ENCODE results near the gene CEACAM20.

The CEACAM20 gene

DNA sequence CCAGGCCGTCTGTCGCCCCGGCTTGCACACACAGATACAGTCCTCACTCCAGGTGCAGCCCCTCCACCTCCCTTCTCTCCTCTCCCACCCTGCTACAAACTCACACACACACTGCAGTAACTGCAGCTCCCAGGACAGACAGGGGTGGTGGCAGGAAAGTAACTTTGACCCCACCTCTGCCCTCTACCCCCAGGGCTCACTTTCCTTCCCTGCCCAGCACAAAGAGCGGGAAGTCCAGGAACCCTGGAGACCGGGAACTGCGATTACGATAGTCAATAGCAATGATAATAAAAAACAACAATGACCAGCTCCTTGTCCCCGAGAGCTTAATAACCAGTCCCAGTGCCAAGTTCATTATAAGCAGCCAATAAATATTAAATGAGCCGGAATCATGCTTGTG lies at the start of gene CEACAM20:
Gene CEACAM20 (minus strand): TSS at position 140 of the 400 bp plus-strand sequence. CDS start 166 bp downstream, outside the sequence.
- no peak within 1 kb of the TSS for H3K27ac ChIP-seq (ENCODE audit: low read depth, low read length)

DNA sequence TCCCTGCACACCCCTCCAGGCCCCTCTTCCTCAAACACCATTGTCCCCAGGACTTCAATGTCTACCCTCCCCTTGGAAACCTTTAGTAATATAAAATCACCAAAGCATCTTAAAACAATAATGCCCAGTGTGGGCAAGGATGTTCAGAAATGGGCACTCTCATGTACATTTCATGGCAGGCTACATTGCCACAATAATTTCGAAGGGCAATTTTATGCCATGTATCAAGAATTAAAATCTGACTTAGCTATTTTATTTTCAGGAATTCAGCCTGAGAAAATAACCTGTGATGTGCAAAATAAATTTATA lies 48.0 kb upstream of the CEACAM20 start:
- Histone ChIP-seq H3K27me3 (ENCODE audit: control insufficient read depth, insufficient read depth, low read length) (no peaks in the 10 kb centered on the region), H3K9me3 (ENCODE audit: control insufficient read depth, insufficient read depth, low read depth, low read length) (peaks cover 5% of the 10 kb centered on the region), H3K9ac (ENCODE audit: low read length) (no peak overlapping the region), H3K4me1 (ENCODE audit: control insufficient read depth, insufficient read depth, low read length) (peaks cover 15% of the 10 kb centered on the region), H3K4me3 (ENCODE audit: low read depth, low read length) (no peak overlapping the region), H3K27ac (ENCODE audit: low read depth, low read length) (no peak overlapping the region), H3K36me3 (ENCODE audit: control insufficient read depth, insufficient read depth, low read length) (no peaks in the 10 kb centered on the region)

More for the DNA sequence above, at the start of gene CEACAM20:
- Histone ChIP-seq H3K4me1 (ENCODE audit: control insufficient read depth, insufficient read depth, low read length) (no peaks in the 10 kb centered on the region), H3K9me3 (ENCODE audit: control insufficient read depth, insufficient read depth, low read depth, low read length) (no peaks in the 10 kb centered on the region), H3K27me3 (ENCODE audit: control insufficient read depth, insufficient read depth, low read length) (peaks cover 17% of the 10 kb centered on the region; the same call in 1 of the 2 replicates), H3K9ac (ENCODE audit: low read length) (no peak within 1 kb of the TSS), H3K36me3 (ENCODE audit: control insufficient read depth, insufficient read depth, low read length) (no peaks in the 10 kb centered on the region), H3K4me3 (ENCODE audit: low read depth, low read length) (no peak within 1 kb of the TSS)

- no peaks in the 10 kb centered on the region for H3K36me3 ChIP-seq (ENCODE audit: control insufficient read depth, insufficient read depth, low read length)
- peaks cover 14% of the 10 kb centered on the region; the same call in 1 of the 2 replicates for H3K4me1 ChIP-seq (ENCODE audit: control insufficient read depth, insufficient read depth, low read length)
- H3K9me3 ChIP-seq (ENCODE audit: control insufficient read depth, insufficient read depth, low read depth, low read length) = peaks cover 5% of the 10 kb centered on the region
- no peak overlapping the region for H3K9ac ChIP-seq (ENCODE audit: low read length)
- no peaks in the 10 kb centered on the region for H3K27me3 ChIP-seq (ENCODE audit: control insufficient read depth, insufficient read depth, low read length)
- no peak overlapping the region for H3K4me3 ChIP-seq (ENCODE audit: low read depth, low read length)
- no peak overlapping the region for H3K27ac ChIP-seq (ENCODE audit: low read depth, low read length)
These were observed 47.5 kb upstream of the CEACAM20 start for GRCh38 chr19:44576843-44577565.

- Histone ChIP-seq H3K4me3 (ENCODE audit: low read depth, low read length) (no peak overlapping the region), H3K27me3 (ENCODE audit: control insufficient read depth, insufficient read depth, low read length) (no peaks in the 10 kb centered on the region), H3K36me3 (ENCODE audit: control insufficient read depth, insufficient read depth, low read length) (no peaks in the 10 kb centered on the region), H3K9ac (ENCODE audit: low read length) (peak overlapping the region; percentile 73), H3K27ac (ENCODE audit: low read depth, low read length) (peak overlapping the region; percentile 63; the same call in 1 of the 2 replicates), H3K4me1 (ENCODE audit: control insufficient read depth, insufficient read depth, low read length) (peaks cover 23% of the 10 kb centered on the region; the same call in 1 of the 2 replicates), H3K9me3 (ENCODE audit: control insufficient read depth, insufficient read depth, low read depth, low read length) (peaks cover 5% of the 10 kb centered on the region)
These were observed 45.7 kb upstream of the CEACAM20 start for GRCh38 chr19:44575116-44575700.

DNA sequence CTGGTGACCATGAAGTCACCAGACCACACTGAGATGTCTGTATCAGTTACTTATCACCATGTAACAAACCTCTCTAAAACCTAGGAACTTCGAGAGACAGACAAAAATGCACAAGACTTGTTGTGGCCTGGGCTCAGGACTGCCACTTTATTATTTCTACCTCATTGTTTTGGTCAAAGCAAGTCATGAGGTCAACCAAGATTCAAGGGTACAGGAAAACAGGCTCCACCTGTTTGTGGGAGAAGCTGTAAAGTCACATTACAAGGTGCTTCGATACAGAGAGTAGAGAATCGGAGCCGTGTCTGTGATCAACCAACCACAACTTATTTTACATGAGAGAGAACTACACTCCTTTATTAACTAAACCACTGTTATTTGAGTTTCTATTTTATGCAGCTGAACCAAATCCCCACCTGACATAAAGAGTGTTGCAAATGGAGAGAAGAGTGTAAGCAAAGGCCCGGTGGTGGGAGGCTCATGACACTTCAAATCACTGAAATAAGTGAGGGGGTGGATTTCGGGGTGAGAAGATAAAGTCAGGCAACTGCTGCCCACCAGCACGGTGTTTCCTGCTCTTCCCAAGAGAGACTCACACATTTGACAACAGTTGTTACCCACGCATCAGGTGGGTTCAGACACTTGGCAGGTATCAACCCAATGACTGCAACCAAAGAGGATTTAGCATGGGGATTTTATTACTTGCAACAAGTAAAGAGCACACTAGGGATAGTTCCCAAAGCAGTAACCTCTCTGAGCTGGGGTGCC lies 44.9 kb upstream of the CEACAM20 start:
- H3K4me3 ChIP-seq (ENCODE audit: low read depth, low read length) = no peak overlapping the region

DNA sequence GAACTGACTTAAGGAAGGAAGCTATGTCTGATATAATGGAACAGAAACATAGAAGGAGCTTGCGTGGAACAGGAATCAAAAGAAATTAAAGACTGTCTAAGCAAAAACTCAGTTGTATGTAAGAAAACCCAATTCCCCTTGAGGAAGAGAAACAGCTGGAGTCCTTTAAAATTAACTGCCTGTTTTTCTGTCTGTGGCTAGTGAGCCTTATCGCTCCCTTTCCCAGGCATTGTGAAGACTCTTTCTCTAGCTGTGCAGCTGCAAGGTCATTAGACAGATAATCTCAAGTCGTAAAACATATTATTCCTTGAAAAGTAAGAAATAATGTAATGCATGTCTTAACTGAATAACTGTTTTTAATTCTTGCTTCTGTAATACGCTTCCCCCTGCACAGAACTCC lies 44.2 kb upstream of the CEACAM20 start:
- H3K36me3 ChIP-seq (ENCODE audit: control insufficient read depth, insufficient read depth, low read length) = no peaks in the 10 kb centered on the region
- H3K4me3 ChIP-seq (ENCODE audit: low read depth, low read length) = no peak overlapping the region
- H3K9me3 ChIP-seq (ENCODE audit: control insufficient read depth, insufficient read depth, low read depth, low read length) = no peaks in the 10 kb centered on the region
- H3K9ac ChIP-seq (ENCODE audit: low read length) = no peak overlapping the region
- no peak overlapping the region; the same call in 1 of the 2 replicates for H3K27ac ChIP-seq (ENCODE audit: low read depth, low read length)
- peaks cover 23% of the 10 kb centered on the region; the same call in 1 of the 2 replicates for H3K4me1 ChIP-seq (ENCODE audit: control insufficient read depth, insufficient read depth, low read length)
- no peaks in the 10 kb centered on the region for H3K27me3 ChIP-seq (ENCODE audit: control insufficient read depth, insufficient read depth, low read length)

More for the DNA sequence above, 44.9 kb upstream of the CEACAM20 start:
- Histone ChIP-seq H3K9ac (ENCODE audit: low read length) (peak overlapping the region; percentile 59), H3K36me3 (ENCODE audit: control insufficient read depth, insufficient read depth, low read length) (no peaks in the 10 kb centered on the region), H3K4me1 (ENCODE audit: control insufficient read depth, insufficient read depth, low read length) (peaks cover 23% of the 10 kb centered on the region; the same call in 1 of the 2 replicates), H3K27ac (ENCODE audit: low read depth, low read length) (peak overlapping the region; percentile 59; the same call in 1 of the 2 replicates), H3K9me3 (ENCODE audit: control insufficient read depth, insufficient read depth, low read depth, low read length) (no peaks in the 10 kb centered on the region), H3K27me3 (ENCODE audit: control insufficient read depth, insufficient read depth, low read length) (no peaks in the 10 kb centered on the region)

- H3K4me3 ChIP-seq (ENCODE audit: low read depth, low read length) = no peak overlapping the region
- no peak overlapping the region for H3K9ac ChIP-seq (ENCODE audit: low read length)
- H3K27me3 ChIP-seq (ENCODE audit: control insufficient read depth, insufficient read depth, low read length) = no peaks in the 10 kb centered on the region
- H3K36me3 ChIP-seq (ENCODE audit: control insufficient read depth, insufficient read depth, low read length) = no peaks in the 10 kb centered on the region
- peaks cover 23% of the 10 kb centered on the region; the same call in 1 of the 2 replicates for H3K4me1 ChIP-seq (ENCODE audit: control insufficient read depth, insufficient read depth, low read length)
- no peaks in the 10 kb centered on the region for H3K9me3 ChIP-seq (ENCODE audit: control insufficient read depth, insufficient read depth, low read depth, low read length)
- H3K27ac ChIP-seq (ENCODE audit: low read depth, low read length) = no peak overlapping the region; the same call in 1 of the 2 replicates
These were observed 43.7 kb upstream of the CEACAM20 start for GRCh38 chr19:44573183-44573582.

GRCh38 chr19:44572581-44572900 lies 43.1 kb upstream of the CEACAM20 start:
- no peak overlapping the region for H3K4me3 ChIP-seq (ENCODE audit: low read depth, low read length)
- peaks cover 23% of the 10 kb centered on the region; the same call in 1 of the 2 replicates for H3K4me1 ChIP-seq (ENCODE audit: control insufficient read depth, insufficient read depth, low read length)
- H3K27ac ChIP-seq (ENCODE audit: low read depth, low read length) = no peak overlapping the region
- no peaks in the 10 kb centered on the region for H3K27me3 ChIP-seq (ENCODE audit: control insufficient read depth, insufficient read depth, low read length)
- H3K9me3 ChIP-seq (ENCODE audit: control insufficient read depth, insufficient read depth, low read depth, low read length) = no peaks in the 10 kb centered on the region
- H3K9ac ChIP-seq (ENCODE audit: low read length) = no peak overlapping the region
- no peaks in the 10 kb centered on the region for H3K36me3 ChIP-seq (ENCODE audit: control insufficient read depth, insufficient read depth, low read length)

DNA sequence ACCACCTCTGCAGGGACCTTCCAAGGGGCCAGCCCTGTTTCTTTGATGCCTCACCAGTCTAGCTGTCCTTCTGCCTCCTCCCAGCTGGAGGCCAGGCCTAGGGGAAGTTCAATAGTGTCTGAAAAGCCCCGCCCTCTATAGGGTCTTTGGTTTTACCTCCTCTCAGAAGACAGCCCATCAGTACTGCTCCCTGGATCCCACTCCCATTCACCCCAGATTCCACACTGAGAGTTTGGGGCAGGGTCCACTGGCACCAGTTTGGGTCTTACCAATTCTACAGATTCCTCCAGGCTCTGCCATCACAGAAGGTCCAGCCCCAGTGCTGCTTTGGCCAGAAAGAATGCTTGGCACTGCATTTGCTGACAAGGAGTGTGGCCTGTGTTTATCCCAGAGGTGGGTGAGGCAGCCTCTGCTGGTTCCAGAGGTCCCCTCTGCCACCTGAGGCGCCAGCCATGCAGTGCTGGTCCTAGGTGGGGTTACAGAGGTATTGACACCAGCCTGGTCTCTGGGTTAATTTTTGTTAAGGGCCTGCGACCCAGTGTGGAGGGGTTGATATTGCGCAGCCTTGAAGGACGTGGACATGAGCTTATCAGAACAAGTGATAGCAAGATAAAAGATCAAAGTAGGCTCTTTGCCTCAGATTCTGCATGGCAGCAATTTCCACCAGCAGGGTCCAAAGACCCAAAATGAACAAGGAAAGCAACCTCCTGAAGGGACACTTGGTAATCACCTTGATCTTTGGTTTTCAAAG lies 42.5 kb upstream of the CEACAM20 start:
- Histone ChIP-seq H3K36me3 (ENCODE audit: control insufficient read depth, insufficient read depth, low read length) (no peaks in the 10 kb centered on the region), H3K9ac (ENCODE audit: low read length) (peak overlapping the region; percentile 1), H3K27ac (ENCODE audit: low read depth, low read length) (no peak overlapping the region; the same call in 1 of the 2 replicates), H3K4me3 (ENCODE audit: low read depth, low read length) (no peak overlapping the region), H3K9me3 (ENCODE audit: control insufficient read depth, insufficient read depth, low read depth, low read length) (no peaks in the 10 kb centered on the region), H3K4me1 (ENCODE audit: control insufficient read depth, insufficient read depth, low read length) (peaks cover 23% of the 10 kb centered on the region; the same call in 1 of the 2 replicates), H3K27me3 (ENCODE audit: control insufficient read depth, insufficient read depth, low read length) (no peaks in the 10 kb centered on the region)

- Histone ChIP-seq H3K27me3 (ENCODE audit: control insufficient read depth, insufficient read depth, low read length) (no peaks in the 10 kb centered on the region), H3K27ac (ENCODE audit: low read depth, low read length) (no peak overlapping the region), H3K36me3 (ENCODE audit: control insufficient read depth, insufficient read depth, low read length) (no peaks in the 10 kb centered on the region), H3K9ac (ENCODE audit: low read length) (no peak overlapping the region), H3K4me3 (ENCODE audit: low read depth, low read length) (no peak overlapping the region), H3K4me1 (ENCODE audit: control insufficient read depth, insufficient read depth, low read length) (peaks cover 23% of the 10 kb centered on the region; the same call in 1 of the 2 replicates), H3K9me3 (ENCODE audit: control insufficient read depth, insufficient read depth, low read depth, low read length) (no peaks in the 10 kb centered on the region)
These were observed 41.7 kb upstream of the CEACAM20 start for GRCh38 chr19:44570984-44571684.
